GM12865 (cell line): ENCODE results near the gene HSD11B2.
"Not testable (repeated sequence)": the region's sequence is repeated elsewhere in the genome, so short reads cannot be mapped to it uniquely, and the experiment has no call there.

ENCODE experiments used
- DNase-seq: peaks from one replicate; pipeline ENCODE4 v3.0.0; 2010; ENCODE audit warnings: low read depth
- H3K4me3 ChIP-seq: 2 replicates; pipeline ENCODE4 v1.5.1; 2011; ENCODE audit warnings: mild to moderate bottlenecking, low read depth, low read length, control low read depth
- CTCF ChIP-seq: IDR thresholded peaks from 2 replicates; pipeline ENCODE4 v1.5.1; 2011; ENCODE audit warnings: low read length, control low read depth, low read depth, inconsistent platforms; ENCODE audit not compliant: insufficient read depth; ENCODE audit errors: missing control alignments

Gene HSD11B2

GRCh38 chr16:67411339-67411738 lies 19.6 kb upstream of the HSD11B2 start:
- DNase-seq, result no peak
- TF ChIP-seq CTCF, result no peak
- H3K4me3 ChIP-seq, result no peak overlapping the region

- no peak overlapping the region for H3K4me3 ChIP-seq
- no peak for DNase-seq
- no peak for TF ChIP-seq CTCF
Measured at GRCh38 chr16:67412294-67412693, 18.6 kb upstream of the HSD11B2 start.

- no peak overlapping the region for H3K4me3 ChIP-seq
- no peak for TF ChIP-seq CTCF
- DNase-seq, result no peak
Measured at GRCh38 chr16:67413978-67414911, 16.7 kb upstream of the HSD11B2 start.

GRCh38 chr16:67415421-67415820 lies 15.5 kb upstream of the HSD11B2 start:
- H3K4me3 ChIP-seq, DNase-seq: not testable (repeated sequence)

GRCh38 chr16:67415872-67416793 lies 14.8 kb upstream of the HSD11B2 start, which contains the start of gene ZDHHC1:
TSS of gene ZDHHC1 (minus strand) at chr16:67416477. CDS start at chr16:67407775, 8,702 bp downstream.
- H3K4me3 ChIP-seq, result peak within 1 kb of the TSS; percentile 56
- TF ChIP-seq CTCF, result peak; percentile 53
- DNase-seq, result peak; percentile 49

GRCh38 chr16:67417333-67418061 lies 13.4 kb upstream of the HSD11B2 start:
- DNase-seq, result no peak
- H3K4me3 ChIP-seq, result no peak overlapping the region
- no peak for TF ChIP-seq CTCF
